SK-N-SH treated with all-trans-retinoic acid at 6 μM for 48 hours (cell line): ENCODE measurements around the gene SLC25A33.

Source experiments
- BACH2 ChIP-seq: fragments of 250-450 bp; sonication (Bioruptor Pico); IDR thresholded peaks from 2 replicates; pipeline ENCODE4 v1.9.0; 2021; ENCODE audit warnings: mild to moderate bottlenecking, borderline replicate concordance
- CSDC2 ChIP-seq: fragments of 250-450 bp; sonication (Bioruptor Pico); IDR thresholded peaks from 2 replicates; pipeline ENCODE4 v1.5.0; 2020; ENCODE audit warnings: mild to moderate bottlenecking, moderate library complexity
- ESRRG ChIP-seq: fragments of 250-450 bp; sonication (Bioruptor Pico); IDR thresholded peaks from 2 replicates; pipeline ENCODE4 v1.6.1; 2021; ENCODE audit warnings: mild to moderate bottlenecking
- GLIS3 ChIP-seq: fragments of 250-450 bp; sonication (Bioruptor Pico); IDR thresholded peaks from 2 replicates; pipeline ENCODE4 v1.5.0; 2020; ENCODE audit warnings: mild to moderate bottlenecking, moderate library complexity
- PATZ1 ChIP-seq: fragments of 250-450 bp; sonication (Bioruptor Pico); IDR thresholded peaks from 2 replicates; pipeline ENCODE4 v1.8.0; 2020; ENCODE audit warnings: mild to moderate bottlenecking, moderate library complexity, borderline replicate concordance
- RARB ChIP-seq: fragments of 250-450 bp; sonication (Bioruptor Pico); IDR thresholded peaks from 2 replicates; pipeline ENCODE4 v1.8.0; 2021; ENCODE audit warnings: mild to moderate bottlenecking, moderate library complexity
- SNAI2 ChIP-seq: fragments of 250-450 bp; sonication (Bioruptor Pico); IDR thresholded peaks from 2 replicates; pipeline ENCODE4 v1.5.0; 2020; ENCODE audit warnings: mild to moderate bottlenecking, moderate library complexity
- TCF4 ChIP-seq: fragments of 250-450 bp; sonication (Bioruptor Pico); IDR thresholded peaks from 2 replicates; pipeline ENCODE4 v1.8.0; 2021; ENCODE audit warnings: mild to moderate bottlenecking, moderate library complexity, borderline replicate concordance
- ZC3H10 ChIP-seq: fragments of 250-450 bp; sonication (Bioruptor Pico); IDR thresholded peaks from 2 replicates; pipeline ENCODE4 v1.5.1; 2021; ENCODE audit warnings: mild to moderate bottlenecking, moderate library complexity
- ZFP3 ChIP-seq: fragments of 250-450 bp; sonication (Bioruptor Pico); IDR thresholded peaks from 2 replicates; pipeline ENCODE4 v1.5.0; 2020; ENCODE audit warnings: mild to moderate bottlenecking, moderate library complexity
- ZFP30 ChIP-seq: fragments of 450-650 bp; formaldehyde crosslinking; IDR thresholded peaks from 2 replicates; pipeline ENCODE4 v1.5.0; 2022; ENCODE audit warnings: mild to moderate bottlenecking, moderate library complexity
- ZNF8 ChIP-seq: fragments of 450-650 bp; formaldehyde crosslinking; IDR thresholded peaks from 2 replicates; pipeline ENCODE4 v1.5.0; 2020; ENCODE audit warnings: mild to moderate bottlenecking, moderate library complexity

DNA sequence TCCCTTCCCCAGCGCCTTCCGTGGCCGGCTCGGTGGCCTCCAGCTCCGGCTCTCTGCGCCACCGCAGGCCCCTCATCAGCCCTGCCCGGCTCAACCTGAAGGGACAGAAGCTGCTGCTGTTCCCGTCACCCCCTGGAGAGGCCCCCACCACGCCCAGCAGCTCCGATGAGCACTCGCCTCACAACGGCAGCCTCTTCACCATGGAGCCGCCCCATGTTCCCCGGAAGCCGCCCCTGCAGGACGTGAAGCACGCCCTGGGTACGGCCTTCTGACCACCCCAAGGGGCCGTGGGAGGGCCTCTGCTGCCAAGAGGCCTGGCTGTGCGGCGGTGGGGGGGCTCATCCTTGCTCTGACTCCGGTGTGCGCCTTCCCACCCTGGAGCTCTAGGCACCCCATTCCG is 71.3 kb downstream of the SLC25A33 start:
- TF ChIP-seq TCF4 (CRISPR knock-in tag) (no peak), PATZ1 (no peak), BACH2 (CRISPR knock-in tag) (no peak), GLIS3 (CRISPR knock-in tag) (no peak), ZFP30 (CRISPR knock-in tag) (no peak), ZNF8 (no peak), RARB (CRISPR knock-in tag) (no peak), SNAI2 (CRISPR knock-in tag) (no peak), ESRRG (no peak), CSDC2 (no peak), ZFP3 (CRISPR knock-in tag) (no peak), ZC3H10 (CRISPR knock-in tag) (no peak)
